GM12875 (cell line): ENCODE results near the gene FADS6.
"Not testable (repeated sequence)": the region's sequence is repeated elsewhere in the genome, so short reads cannot be mapped to it uniquely, and the experiment has no call there.

Experiments used
- H3K4me3 ChIP-seq: one replicate; pipeline ENCODE4 v1.5.1; 2011; ENCODE audit warnings: low read depth, low read length, control low read depth
- CTCF ChIP-seq: IDR thresholded peaks from 2 replicates; pipeline ENCODE4 v1.5.1; 2011; ENCODE audit warnings: low read depth, mild to moderate bottlenecking, control low read depth, inconsistent platforms, low read length, moderate library complexity, borderline replicate concordance; ENCODE audit not compliant: insufficient read depth

FADS6 gene

GRCh38 chr17:74920306-74920620 lies 26.8 kb upstream of the FADS6 start:
- TF ChIP-seq CTCF, result no peak

GRCh38 chr17:74919440-74920305 lies 26.2 kb upstream of the FADS6 start:
- peak; percentile 24; the same call in 1 of the 2 replicates for TF ChIP-seq CTCF
- no peak overlapping the region for H3K4me3 ChIP-seq

More at GRCh38 chr17:74920306-74920620, 26.8 kb upstream of the FADS6 start:
- H3K4me3 ChIP-seq, result no peak overlapping the region

- TF ChIP-seq CTCF, result no peak
- H3K4me3 ChIP-seq, result no peak overlapping the region
These were observed 25.5 kb upstream of the FADS6 start for GRCh38 chr17:74918906-74919305.

GRCh38 chr17:74917430-74917829 lies 24.0 kb upstream of the FADS6 start:
- TF ChIP-seq CTCF, result no peak
- no peak overlapping the region for H3K4me3 ChIP-seq

- H3K4me3 ChIP-seq, result no peak overlapping the region
These were observed 23.4 kb upstream of the FADS6 start for GRCh38 chr17:74916851-74917199.

GRCh38 chr17:74916136-74916850 lies 22.9 kb upstream of the FADS6 start:
- no peak for TF ChIP-seq CTCF
- H3K4me3 ChIP-seq, result no peak overlapping the region

More at GRCh38 chr17:74916851-74917199, 23.4 kb upstream of the FADS6 start:
- TF ChIP-seq CTCF, result no peak

GRCh38 chr17:74911423-74911822 lies 18.0 kb upstream of the FADS6 start:
- not testable (repeated sequence) for H3K4me3 ChIP-seq

- not testable (repeated sequence) for H3K4me3 ChIP-seq
These were observed 15.7 kb upstream of the FADS6 start for GRCh38 chr17:74909097-74909496.
